KMS-11 (cell line): ENCODE measurements around the gene NKIRAS2.

Experiments used
- H2AFZ ChIP-seq: fragments of 200-600 bp; sonication (generic); 2 replicates; pipeline ENCODE4 v1.6.1; 2016; ENCODE audit warnings: antibody characterized with exemption, mixed run types, low read depth
- H3K27ac ChIP-seq: fragments of 200-600 bp; sonication (generic); 2 replicates; pipeline ENCODE4 v1.6.1; 2016; ENCODE audit warnings: mild to moderate bottlenecking, mixed run types
- H3K27me3 ChIP-seq: fragments of 200-600 bp; sonication (generic); 2 replicates; pipeline ENCODE4 v1.6.1; 2017; ENCODE audit warnings: mild to moderate bottlenecking, low read depth, mixed run types, moderate library complexity; ENCODE audit not compliant: insufficient read depth
- H3K36me3 ChIP-seq: fragments of 200-600 bp; sonication (generic); 2 replicates; pipeline ENCODE4 v1.6.1; 2017; ENCODE audit warnings: mild to moderate bottlenecking, mixed run types; ENCODE audit not compliant: insufficient read depth
- H3K4me1 ChIP-seq: fragments of 200-600 bp; sonication (generic); 2 replicates; pipeline ENCODE4 v1.6.1; 2016; ENCODE audit warnings: mild to moderate bottlenecking, low read depth, mixed run types; ENCODE audit not compliant: poor library complexity, severe bottlenecking
- H3K4me2 ChIP-seq: fragments of 200-600 bp; sonication (generic); 2 replicates; pipeline ENCODE4 v1.7.0; 2016; ENCODE audit warnings: mild to moderate bottlenecking, mixed run types
- H3K4me3 ChIP-seq: fragments of 200-600 bp; sonication (generic); IDR thresholded peaks from 2 replicates; pipeline ENCODE4 v1.6.1; 2017; ENCODE audit warnings: low read depth, low read length, mixed read lengths; ENCODE audit not compliant: insufficient read depth
- H3K79me2 ChIP-seq: fragments of 200-600 bp; sonication (generic); 2 replicates; pipeline ENCODE4 v1.6.1; 2016; ENCODE audit warnings: low read depth, mixed run types; ENCODE audit not compliant: insufficient read depth
- H3K9ac ChIP-seq: fragments of 200-600 bp; sonication (generic); 2 replicates; pipeline ENCODE4 v1.6.1; 2016; ENCODE audit warnings: mild to moderate bottlenecking, mixed run types
- H4K20me1 ChIP-seq: fragments of 200-600 bp; sonication (generic); 2 replicates; pipeline ENCODE4 v1.6.1; 2016; ENCODE audit warnings: mild to moderate bottlenecking, mixed run types; ENCODE audit not compliant: insufficient read depth
- TF ChIP-seq, protein P1 (sequence below): fragments of 200-600 bp; sonication (generic); conservative IDR thresholded peaks from 2 replicates; pipeline ENCODE4 v1.6.1; 2017; ENCODE audit warnings: low read depth, mild to moderate bottlenecking, antibody characterized with exemption, low read length, moderate library complexity, mixed read lengths

NKIRAS2 gene

DNA sequence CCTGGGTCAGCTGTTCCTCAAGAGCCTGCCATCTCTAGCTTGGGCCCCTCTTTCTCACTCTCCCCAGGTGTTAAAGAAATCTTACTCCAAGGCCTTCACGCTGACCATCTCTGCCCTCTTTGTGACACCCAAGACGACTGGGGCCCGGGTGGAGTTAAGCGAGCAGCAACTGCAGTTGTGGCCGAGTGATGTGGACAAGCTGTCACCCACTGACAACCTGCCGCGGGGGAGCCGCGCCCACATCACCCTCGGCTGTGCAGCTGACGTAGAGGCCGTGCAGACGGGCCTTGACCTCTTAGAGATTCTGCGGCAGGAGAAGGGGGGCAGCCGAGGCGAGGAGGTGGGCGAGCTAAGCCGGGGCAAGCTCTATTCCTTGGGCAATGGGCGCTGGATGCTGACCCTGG is 46.5 kb upstream of the NKIRAS2 start:
- no peak overlapping the region for H2AFZ ChIP-seq
- no peaks in the 10 kb centered on the region for H3K79me2 ChIP-seq
- no peak overlapping the region for H3K27ac ChIP-seq
- H3K9ac ChIP-seq, result no peak overlapping the region
- peaks cover 2% of the 10 kb centered on the region; the same call in 1 of the 2 replicates for H3K36me3 ChIP-seq
- TF ChIP-seq, protein P1, sequence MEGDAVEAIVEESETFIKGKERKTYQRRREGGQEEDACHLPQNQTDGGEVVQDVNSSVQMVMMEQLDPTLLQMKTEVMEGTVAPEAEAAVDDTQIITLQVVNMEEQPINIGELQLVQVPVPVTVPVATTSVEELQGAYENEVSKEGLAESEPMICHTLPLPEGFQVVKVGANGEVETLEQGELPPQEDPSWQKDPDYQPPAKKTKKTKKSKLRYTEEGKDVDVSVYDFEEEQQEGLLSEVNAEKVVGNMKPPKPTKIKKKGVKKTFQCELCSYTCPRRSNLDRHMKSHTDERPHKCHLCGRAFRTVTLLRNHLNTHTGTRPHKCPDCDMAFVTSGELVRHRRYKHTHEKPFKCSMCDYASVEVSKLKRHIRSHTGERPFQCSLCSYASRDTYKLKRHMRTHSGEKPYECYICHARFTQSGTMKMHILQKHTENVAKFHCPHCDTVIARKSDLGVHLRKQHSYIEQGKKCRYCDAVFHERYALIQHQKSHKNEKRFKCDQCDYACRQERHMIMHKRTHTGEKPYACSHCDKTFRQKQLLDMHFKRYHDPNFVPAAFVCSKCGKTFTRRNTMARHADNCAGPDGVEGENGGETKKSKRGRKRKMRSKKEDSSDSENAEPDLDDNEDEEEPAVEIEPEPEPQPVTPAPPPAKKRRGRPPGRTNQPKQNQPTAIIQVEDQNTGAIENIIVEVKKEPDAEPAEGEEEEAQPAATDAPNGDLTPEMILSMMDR, result no peak
- no peak overlapping the region for H3K4me2 ChIP-seq
- no peaks in the 10 kb centered on the region for H4K20me1 ChIP-seq
- no peaks in the 10 kb centered on the region for H3K27me3 ChIP-seq
- no peaks in the 10 kb centered on the region for H3K4me1 ChIP-seq
- no peak overlapping the region for H3K4me3 ChIP-seq

DNA sequence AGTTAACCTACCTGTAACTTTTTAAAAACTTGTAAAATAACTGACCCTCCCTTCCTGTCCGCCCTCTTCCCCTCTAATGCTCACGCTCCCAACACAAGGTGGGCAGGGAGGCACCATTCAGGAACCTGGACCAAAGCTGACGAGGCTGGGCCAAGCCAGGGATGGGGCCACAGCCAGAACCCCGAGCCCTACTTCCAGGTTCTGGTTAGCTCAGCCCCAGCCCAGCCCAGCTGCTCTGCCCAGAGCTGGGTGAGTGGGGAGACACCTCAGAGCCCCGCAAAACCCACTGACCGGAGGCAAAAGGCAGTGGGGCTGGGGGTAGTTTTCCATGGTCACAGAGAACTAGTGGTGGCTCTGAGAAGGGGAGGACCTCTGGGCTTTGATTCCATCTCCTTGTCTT is 45.9 kb upstream of the NKIRAS2 start:
- TF ChIP-seq, protein P1, result no peak
- H3K27ac ChIP-seq, result no peak overlapping the region
- H2AFZ ChIP-seq, result no peak overlapping the region
- no peaks in the 10 kb centered on the region for H3K4me1 ChIP-seq
- H3K27me3 ChIP-seq, result no peaks in the 10 kb centered on the region
- H3K79me2 ChIP-seq, result no peaks in the 10 kb centered on the region
- H3K9ac ChIP-seq, result no peak overlapping the region
- H3K4me3 ChIP-seq, result no peak overlapping the region
- H3K36me3 ChIP-seq, result peaks cover 2% of the 10 kb centered on the region; the same call in 1 of the 2 replicates
- H4K20me1 ChIP-seq, result no peaks in the 10 kb centered on the region
- H3K4me2 ChIP-seq, result no peak overlapping the region

DNA sequence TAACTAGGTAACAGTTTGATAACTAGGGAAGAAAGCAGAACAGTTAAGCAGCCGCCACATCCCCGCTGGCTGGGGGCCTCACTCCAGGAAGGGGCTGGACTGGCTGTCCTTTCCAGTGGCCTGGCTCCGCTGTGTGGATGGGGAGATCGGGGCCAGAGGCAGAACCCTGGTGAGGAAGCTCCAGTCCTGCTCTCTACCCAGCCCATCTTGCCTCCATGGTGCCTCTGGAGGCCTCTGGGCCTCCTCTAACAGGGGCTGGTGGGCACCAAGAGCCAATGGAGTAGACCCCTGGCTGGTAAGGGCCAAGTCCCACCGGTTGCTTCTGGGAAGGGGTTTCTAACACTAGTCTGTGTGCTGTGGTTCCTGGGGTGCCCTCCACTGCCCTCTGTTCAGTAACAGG is 45.2 kb upstream of the NKIRAS2 start:
- Histone ChIP-seq H3K4me1 (no peaks in the 10 kb centered on the region), H4K20me1 (no peaks in the 10 kb centered on the region), H3K27ac (no peak overlapping the region; the same call in 1 of the 2 replicates), H3K9ac (no peak overlapping the region), H3K36me3 (peaks cover 2% of the 10 kb centered on the region; the same call in 1 of the 2 replicates), H3K27me3 (no peaks in the 10 kb centered on the region), H2AFZ (no peak overlapping the region), H3K4me2 (no peak overlapping the region), H3K79me2 (no peaks in the 10 kb centered on the region), H3K4me3 (no peak overlapping the region)
- TF ChIP-seq, protein P1, result no peak

DNA sequence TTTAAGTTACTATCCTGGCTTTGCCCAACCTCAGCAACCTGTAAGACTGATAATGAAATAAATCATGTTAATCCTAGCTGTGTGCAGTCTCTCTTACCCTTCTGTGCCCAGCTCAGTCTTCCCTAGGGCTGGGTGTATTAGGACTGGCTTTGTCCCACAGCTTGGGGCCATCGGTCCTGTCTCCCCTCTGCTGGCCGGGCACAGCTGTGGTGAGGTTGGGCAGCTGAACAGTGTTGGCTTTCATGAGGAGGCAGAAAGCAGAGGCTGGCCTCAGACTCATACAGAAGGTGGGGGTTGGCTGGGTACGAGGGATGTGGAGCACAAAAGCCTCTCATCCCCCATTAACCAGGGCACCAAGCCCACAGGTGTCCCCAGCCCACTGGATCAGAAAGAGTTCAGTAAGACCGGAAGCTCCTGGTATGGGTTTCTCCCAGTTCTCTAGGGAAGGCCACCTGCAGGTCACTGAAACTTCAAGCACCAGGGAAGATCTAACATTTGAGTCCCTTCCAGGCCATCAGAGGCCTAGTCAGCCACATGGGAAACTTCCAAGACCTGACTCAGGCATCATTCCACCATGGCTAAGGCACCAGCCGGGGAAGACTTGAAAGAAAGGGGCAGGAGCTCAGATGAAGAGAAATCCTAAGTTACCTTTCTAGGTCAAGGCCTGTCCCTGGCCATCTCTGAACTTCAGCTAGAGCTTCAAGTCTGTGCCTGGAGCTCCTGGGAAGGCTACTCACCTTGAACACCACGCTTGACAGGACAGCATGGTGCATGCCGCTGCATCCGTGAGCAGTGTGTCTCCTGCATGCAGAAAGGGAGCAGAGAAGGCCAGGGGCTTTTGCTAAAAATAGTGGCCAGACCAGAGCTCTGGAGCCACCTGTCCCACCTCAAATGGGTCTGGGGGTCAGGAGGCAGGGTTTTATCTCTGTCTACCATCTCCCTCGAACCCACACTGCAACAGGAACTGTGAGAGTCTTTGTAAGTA is 44.5 kb upstream of the NKIRAS2 start:
- no peak overlapping the region; the same call in 1 of the 2 replicates for H3K27ac ChIP-seq
- TF ChIP-seq, protein P1, result no peak
- no peak overlapping the region for H3K4me2 ChIP-seq
- H3K36me3 ChIP-seq, result peaks cover 2% of the 10 kb centered on the region; the same call in 1 of the 2 replicates
- no peaks in the 10 kb centered on the region for H4K20me1 ChIP-seq
- H3K4me1 ChIP-seq, result no peaks in the 10 kb centered on the region
- H3K27me3 ChIP-seq, result no peaks in the 10 kb centered on the region
- no peak overlapping the region for H3K9ac ChIP-seq
- H2AFZ ChIP-seq, result no peak overlapping the region
- H3K79me2 ChIP-seq, result no peaks in the 10 kb centered on the region
- no peak overlapping the region for H3K4me3 ChIP-seq
